22Rv1 (cell line): Measurements from ENCODE around the gene ZC3H12C.

ENCODE experiments used
- ZFX ChIP-seq: fragments of 450-650 bp; IDR thresholded peaks from 2 replicates; pipeline ENCODE4 v1.6.1; 2017; ENCODE audit warnings: antibody characterized with exemption, borderline replicate concordance
- TF ChIP-seq, protein P1 (sequence below): fragments of 450-650 bp; IDR thresholded peaks from 2 replicates; pipeline ENCODE4 v1.5.1; 2017; ENCODE audit warnings: mild to moderate bottlenecking

GRCh38 chr11:110217936-110218335 is 124.7 kb downstream of the ZC3H12C start:
- TF ChIP-seq, protein P1, sequence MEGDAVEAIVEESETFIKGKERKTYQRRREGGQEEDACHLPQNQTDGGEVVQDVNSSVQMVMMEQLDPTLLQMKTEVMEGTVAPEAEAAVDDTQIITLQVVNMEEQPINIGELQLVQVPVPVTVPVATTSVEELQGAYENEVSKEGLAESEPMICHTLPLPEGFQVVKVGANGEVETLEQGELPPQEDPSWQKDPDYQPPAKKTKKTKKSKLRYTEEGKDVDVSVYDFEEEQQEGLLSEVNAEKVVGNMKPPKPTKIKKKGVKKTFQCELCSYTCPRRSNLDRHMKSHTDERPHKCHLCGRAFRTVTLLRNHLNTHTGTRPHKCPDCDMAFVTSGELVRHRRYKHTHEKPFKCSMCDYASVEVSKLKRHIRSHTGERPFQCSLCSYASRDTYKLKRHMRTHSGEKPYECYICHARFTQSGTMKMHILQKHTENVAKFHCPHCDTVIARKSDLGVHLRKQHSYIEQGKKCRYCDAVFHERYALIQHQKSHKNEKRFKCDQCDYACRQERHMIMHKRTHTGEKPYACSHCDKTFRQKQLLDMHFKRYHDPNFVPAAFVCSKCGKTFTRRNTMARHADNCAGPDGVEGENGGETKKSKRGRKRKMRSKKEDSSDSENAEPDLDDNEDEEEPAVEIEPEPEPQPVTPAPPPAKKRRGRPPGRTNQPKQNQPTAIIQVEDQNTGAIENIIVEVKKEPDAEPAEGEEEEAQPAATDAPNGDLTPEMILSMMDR: no peak
- no peak for TF ChIP-seq ZFX
